Activated naive CD8-positive, alpha-beta T cell treated with anti-CD3 and anti-CD28 coated beads, Interleukin-2, amount 50 U/mL, for 16 hours (primary cell): ENCODE results near the gene ZNRD2.

Source experiments
- DNase-seq: peaks from one replicate; pipeline ENCODE4 v3.0.0-alpha.2; 2020; ENCODE audit warnings: low read depth, low spot score

Gene ZNRD2

DNA sequence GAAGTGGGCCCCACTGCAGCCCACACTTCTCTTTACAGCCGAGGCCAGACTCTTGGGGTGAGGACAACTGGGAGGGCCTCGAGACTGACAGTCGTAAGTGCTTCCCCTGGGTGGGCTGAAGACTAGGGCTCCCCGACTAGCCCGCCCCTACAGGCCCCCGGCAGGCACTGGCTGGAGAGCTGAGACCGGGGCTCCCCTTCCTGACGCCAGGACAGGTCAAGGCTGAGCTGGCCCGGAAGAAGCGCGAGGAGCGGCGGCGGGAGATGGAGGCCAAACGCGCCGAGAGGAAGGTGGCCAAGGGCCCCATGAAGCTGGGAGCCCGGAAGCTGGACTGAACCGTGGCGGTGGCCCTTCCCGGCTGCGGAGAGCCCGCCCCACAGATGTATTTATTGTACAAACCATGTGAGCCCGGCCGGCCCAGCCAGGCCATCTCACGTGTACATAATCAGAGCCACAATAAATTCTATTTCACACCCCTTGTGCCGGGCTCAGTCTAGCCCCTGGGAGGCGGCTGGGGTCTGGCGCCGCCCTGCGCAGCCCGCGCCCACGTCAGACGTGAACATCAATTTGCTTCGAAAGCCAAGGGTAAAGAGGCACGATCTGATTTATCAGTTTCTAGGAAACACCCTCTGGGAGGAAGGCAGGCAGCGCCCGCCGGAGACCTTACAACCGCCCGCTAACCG lies 31.9 kb upstream of the ZNRD2 start:
- no peak for DNase-seq

- no peak for DNase-seq
Measured at GRCh38 chr11:65538915-65539743, 31.1 kb upstream of the ZNRD2 start.

GRCh38 chr11:65539744-65540289 lies 30.5 kb upstream of the ZNRD2 start:
- no peak for DNase-seq

GRCh38 chr11:65540290-65541092 lies 29.8 kb upstream of the ZNRD2 start:
- DNase-seq = peak; percentile 84

DNA sequence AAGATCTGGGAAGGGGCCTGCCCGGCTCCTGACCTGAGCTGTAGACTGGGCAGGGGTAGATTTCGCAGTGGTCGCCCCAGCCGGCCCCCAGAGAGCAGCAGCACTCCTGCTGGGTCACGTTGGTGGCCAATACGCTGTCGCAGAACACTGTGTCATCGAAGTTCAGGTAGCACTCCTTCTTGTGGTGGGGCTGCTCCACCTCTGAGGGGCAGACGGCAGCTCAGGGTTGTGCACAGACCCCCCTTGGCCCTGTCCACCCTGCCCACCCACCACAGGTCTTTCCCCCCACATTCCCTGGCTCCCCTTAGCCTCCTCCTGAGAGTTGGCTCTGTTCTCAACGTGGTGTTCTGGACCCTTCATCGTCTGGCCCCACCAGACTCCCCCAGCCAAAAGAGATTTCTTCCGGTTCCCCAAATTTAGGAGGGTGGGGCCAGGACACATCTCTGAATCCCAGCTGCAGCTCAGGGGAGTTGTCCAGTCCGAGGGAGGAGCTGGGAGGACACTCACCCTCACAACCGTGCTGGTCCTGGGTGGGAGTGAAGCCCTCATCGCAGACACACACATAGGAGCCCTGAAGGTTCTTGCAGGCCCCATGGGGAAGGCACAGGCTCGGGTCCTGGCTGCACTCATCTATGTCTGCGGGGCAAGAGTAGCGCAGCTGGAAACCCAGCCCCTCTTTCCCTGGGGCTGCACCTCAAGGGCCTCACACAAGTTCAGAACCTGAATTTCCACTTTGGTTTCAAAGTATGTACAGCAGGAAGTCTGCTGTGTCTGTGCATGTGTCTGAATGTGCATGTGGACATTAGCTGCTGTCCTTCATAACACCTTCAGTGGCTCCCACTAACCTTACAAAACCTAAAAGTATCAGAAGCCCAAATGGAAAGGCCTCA lies 28.9 kb upstream of the ZNRD2 start:
- no peak for DNase-seq

DNA sequence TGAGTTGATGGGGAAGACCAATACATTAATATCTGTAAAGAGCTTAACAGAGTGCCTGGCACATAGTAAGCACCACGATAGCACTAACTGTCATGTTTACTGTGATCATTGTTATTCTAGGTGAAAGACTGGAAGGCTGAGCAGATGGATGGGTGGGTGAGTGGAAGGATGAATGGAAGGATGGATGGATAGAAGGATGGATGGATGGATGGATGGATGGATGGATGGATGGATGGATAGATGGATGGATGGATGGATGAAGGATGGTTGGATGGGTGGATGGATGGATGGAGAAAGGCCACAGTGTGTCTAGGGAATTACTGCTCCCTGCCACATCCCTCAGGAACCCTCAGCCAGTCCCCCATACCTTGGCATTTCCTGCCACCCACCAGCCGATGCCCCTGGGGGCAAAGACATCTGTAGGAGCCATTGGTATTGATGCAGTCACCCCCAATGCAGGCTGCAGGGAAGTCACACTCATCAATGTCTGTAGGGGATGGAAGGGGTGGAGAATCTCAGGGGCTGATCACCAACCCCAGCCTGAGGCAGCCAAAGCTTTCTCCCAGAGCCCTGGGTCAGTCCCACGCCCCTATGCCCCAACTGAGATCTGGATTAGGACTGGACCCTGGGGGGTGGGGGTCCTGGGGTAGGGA lies 27.4 kb upstream of the ZNRD2 start:
- no peak for DNase-seq

- DNase-seq = no peak
Measured at GRCh38 chr11:65545853-65546216, 24.4 kb upstream of the ZNRD2 start.

GRCh38 chr11:65546217-65546958 lies 23.9 kb upstream of the ZNRD2 start:
- peak; percentile 96 for DNase-seq

- no peak for DNase-seq
Measured at GRCh38 chr11:65547446-65548125, 22.7 kb upstream of the ZNRD2 start.

GRCh38 chr11:65548395-65548794 lies 21.9 kb upstream of the ZNRD2 start:
- DNase-seq = no peak

DNA sequence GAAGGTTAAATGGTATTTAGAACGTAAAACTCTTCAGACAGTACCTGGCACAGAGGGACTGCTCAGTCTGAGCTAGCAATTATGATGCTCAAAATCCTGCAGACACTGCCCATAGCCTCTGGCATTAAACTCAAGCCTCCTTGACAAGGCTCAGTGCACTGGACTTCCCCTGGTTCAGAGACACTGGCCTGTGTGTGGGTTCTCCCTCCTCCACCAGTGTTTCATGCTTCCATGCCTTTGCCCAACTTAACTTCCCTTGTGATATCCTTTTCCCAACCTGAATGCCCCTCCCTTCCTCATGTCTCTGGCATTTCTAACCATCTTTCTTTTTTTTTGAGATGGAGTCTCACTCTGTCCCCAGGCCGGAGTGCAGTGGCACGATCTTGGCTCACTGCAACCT lies 21.2 kb upstream of the ZNRD2 start:
- no peak for DNase-seq

DNA sequence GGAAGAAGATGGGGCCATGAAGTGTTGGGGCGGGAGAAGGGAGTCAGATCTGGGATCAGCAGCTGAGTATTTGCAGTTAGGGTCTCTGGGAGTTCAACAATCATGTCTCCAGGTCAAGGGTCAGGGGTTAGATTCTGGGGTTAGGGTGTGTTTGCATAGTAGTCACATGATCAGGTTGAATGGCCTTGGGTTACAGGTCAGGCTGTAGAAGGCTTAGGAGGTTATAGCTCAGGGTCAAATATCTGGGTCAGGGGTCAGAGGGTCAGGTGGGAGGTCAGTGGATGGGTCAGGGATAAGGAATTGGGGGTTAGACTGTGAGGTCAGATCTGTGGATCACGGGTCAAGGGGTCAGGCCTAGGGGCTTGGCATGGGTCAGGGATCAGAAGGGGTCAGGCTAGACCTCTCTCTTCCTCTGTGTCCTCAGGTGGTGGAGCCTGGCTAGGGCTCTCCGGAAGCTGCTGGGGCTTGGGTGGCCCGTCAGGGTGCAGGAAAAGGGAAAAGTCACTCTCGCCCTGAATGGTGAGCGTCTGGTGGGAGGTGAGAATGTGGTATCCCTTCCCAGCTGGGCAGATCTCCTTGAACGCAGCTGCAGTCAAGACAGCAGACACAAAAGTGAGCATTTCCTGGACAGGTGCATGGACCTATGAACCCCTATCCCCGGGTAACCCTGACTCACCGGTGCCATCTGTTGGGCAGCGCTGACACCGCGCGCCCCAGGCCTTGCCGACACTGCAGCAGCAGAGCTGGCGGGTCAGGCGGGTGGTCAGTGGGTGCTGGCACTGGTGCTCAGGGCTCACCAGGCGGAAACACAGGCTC lies 18.5 kb upstream of the ZNRD2 start:
- DNase-seq = no peak

- DNase-seq = no peak
Measured at GRCh38 chr11:65552388-65552951, 17.8 kb upstream of the ZNRD2 start.

DNA sequence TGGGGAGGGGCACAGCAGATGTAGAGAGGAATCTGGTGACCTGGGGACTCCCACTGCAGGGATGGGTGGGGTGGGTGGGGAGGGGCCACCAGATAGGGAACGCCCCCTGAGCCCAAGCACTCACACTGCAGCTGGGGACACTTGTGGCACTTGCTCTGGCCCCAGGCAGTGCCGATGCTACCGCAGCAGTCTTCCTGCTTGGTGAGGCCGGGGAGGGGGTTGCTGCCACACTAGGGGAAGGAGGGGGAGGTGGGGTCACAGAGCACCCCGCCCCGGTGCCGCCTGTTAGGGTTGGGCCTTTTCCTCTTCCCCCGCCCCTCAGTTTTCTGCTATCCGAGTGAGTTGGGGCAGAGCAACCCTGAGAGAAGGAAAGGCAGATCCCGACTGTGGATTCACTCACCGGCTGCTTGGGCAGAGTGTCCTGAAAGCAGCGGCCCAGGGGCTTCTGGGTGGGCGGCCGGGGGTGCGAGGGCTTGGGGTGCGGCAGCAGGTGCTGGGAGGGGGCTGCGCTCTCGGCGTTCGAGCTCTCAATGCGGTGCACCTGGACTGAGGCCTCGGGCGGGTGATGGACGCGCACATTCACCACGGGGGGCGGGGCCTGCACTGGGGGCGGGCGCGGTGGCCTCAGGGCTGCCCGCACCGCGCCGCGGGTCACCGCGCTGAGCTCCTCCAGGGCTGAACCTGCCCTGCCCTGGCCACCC lies 16.8 kb upstream of the ZNRD2 start:
- DNase-seq = no peak

DNA sequence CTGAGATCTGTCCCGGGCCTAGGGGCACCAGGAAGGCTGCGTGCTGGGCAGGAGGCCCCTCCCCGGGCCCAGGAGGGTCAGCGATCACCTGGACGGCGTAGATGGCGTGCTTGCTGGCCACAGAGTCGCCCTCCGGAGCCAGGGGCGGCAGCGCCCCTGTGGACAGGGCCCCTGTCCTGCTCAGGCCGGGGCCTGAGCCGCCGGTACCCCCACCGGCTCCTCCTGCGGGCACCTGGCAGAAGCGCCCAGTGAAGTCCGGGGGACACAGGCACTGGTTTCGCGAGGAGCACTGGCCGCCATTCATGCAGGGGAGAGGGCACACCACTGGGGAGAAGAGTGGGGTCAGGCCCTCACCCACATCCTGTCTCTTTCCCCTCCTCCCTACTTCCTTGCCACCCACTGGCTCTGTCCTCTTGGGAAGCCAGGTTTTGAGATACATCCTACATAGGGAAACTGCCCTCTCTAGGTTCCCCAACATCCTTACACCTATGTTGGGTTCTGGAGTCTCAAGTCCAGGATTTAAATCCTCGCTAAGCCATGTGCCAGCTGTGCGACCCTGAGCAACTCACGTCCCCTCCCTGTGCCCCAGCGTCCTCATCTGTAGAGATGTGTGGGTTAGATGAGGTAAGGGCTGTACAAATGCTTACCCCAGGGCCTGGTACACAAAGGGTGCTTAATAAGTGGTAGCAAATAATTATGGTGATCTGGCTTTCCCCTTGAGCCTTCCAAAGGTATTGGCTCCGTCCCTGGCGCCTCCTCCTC lies 16.0 kb upstream of the ZNRD2 start:
- DNase-seq = no peak

GRCh38 chr11:65554842-65555430 lies 15.3 kb upstream of the ZNRD2 start:
- DNase-seq = no peak
